PC-3 (cell line): Measurements from ENCODE around the gene FYN. TPM values are rescaled to one million over a fixed set of nuclear protein-coding genes. Genes with fewer than 3 reads are reported as not detected.
A peak's percentile ranks its signal among the peaks of the same experiment; 100 is the strongest.

Source experiments
- ATAC-seq: fragments of 200-7000 bp; cut with Tn5 transposase; 2 replicates; pipeline ENCODE4 v1.9.1; 2020; ENCODE audit warnings: mild to moderate bottlenecking, moderate library complexity
- BruUV-seq: library from RNA; stranded (reverse); fragments of 400-500 nt; replicated peaks from 2 replicates; lab custom pipeline; 2021; lab: Mats Ljungman, UMichigan
- CTCF ChIA-PET: fragments of 300-600 bp; sonication (Branson Sonifier 250); formaldehyde crosslinking; loops from one replicate; lab custom pipeline; 2022; ENCODE audit warnings: antibody characterized with exemption; lab: Charles Lee
- POLR2A ChIA-PET: fragments of 300-600 bp; sonication (Branson Sonifier 250); formaldehyde crosslinking; loops from one replicate; lab custom pipeline; 2022; ENCODE audit warnings: antibody characterized with exemption; ENCODE audit not compliant: unreplicated experiment; lab: Charles Lee
- DNase-seq: peaks from one replicate; pipeline ENCODE4 v3.0.0-alpha.2; 2015
- H2AFZ ChIP-seq: fragments of 300-600 bp; sonication (generic); 2 replicates; pipeline ENCODE4 v1.6.0; 2016; ENCODE audit warnings: antibody characterized with exemption, low read length
- H3F3A ChIP-seq: fragments of 300-600 bp; sonication (generic); one replicate; pipeline ENCODE4 v1.6.0; 2017; ENCODE audit warnings: antibody characterized with exemption, low read length, control low read depth, mild to moderate bottlenecking; ENCODE audit not compliant: unreplicated experiment
- H3K27ac ChIP-seq: fragments of 300-600 bp; sonication (generic); 2 replicates; pipeline ENCODE4 v1.5.1; 2016; ENCODE audit warnings: mild to moderate bottlenecking, low read length
- H3K27me3 ChIP-seq: fragments of 300-600 bp; sonication (generic); 2 replicates; pipeline ENCODE4 v1.6.1; 2016; ENCODE audit warnings: low read length, mixed read lengths
- H3K36me3 ChIP-seq: fragments of 300-600 bp; sonication (generic); 2 replicates; pipeline ENCODE4 v1.6.1; 2016; ENCODE audit warnings: low read depth, mixed run types, low read length, mixed read lengths
- H3K4me1 ChIP-seq: fragments of 300-600 bp; sonication (generic); 2 replicates; pipeline ENCODE4 v1.5.1; 2016; ENCODE audit warnings: low read length; ENCODE audit not compliant: insufficient read depth
- H3K4me2 ChIP-seq: fragments of 300-600 bp; sonication (generic); 2 replicates; pipeline ENCODE4 v1.6.0; 2016; ENCODE audit warnings: low read length
- H3K4me3 ChIP-seq: fragments of 300-600 bp; sonication (generic); 2 replicates; pipeline ENCODE4 v1.5.1; 2016; ENCODE audit warnings: mild to moderate bottlenecking, low read length, mixed read lengths
- H3K79me2 ChIP-seq: fragments of 300-600 bp; sonication (generic); 2 replicates; pipeline ENCODE4 v1.6.1; 2017; ENCODE audit warnings: low read length, mixed read lengths
- H3K9ac ChIP-seq: fragments of 300-600 bp; sonication (generic); 2 replicates; pipeline ENCODE4 v1.6.0; 2016; ENCODE audit warnings: mild to moderate bottlenecking, low read length
- H3K9me2 ChIP-seq: fragments of 300-600 bp; sonication (generic); replicated peaks from 2 replicates; pipeline ENCODE4 v1.6.1; 2016; ENCODE audit warnings: mixed run types, low read length, mixed read lengths
- H3K9me3 ChIP-seq: fragments of 300-600 bp; sonication (generic); 2 replicates; pipeline ENCODE4 v1.6.1; 2016; ENCODE audit warnings: low read length, mixed read lengths
- H4K20me1 ChIP-seq: fragments of 300-600 bp; sonication (generic); 2 replicates; pipeline ENCODE4 v1.6.1; 2016; ENCODE audit warnings: low read length, mixed read lengths
- EZH2 ChIP-seq: fragments of 300-600 bp; sonication (generic); IDR thresholded peaks from one replicate; pipeline ENCODE4 v1.6.1; 2017; ENCODE audit warnings: antibody characterized with exemption, mild to moderate bottlenecking, low read length; ENCODE audit not compliant: unreplicated experiment
- EZH2phosphoT487 ChIP-seq: fragments of 300-600 bp; sonication (generic); IDR thresholded peaks from 2 replicates; pipeline ENCODE4 v1.6.1; 2018; ENCODE audit warnings: mild to moderate bottlenecking, antibody characterized with exemption, low read length, borderline replicate concordance
- intact Hi-C: fragments of 100-400 bp; cut with micrococcal nuclease; formaldehyde crosslinking; loops from 2 replicates; pipeline ENCODE4 v1.9.0; 2023
- total RNA-seq: library from RNA; depleted of rRNA; stranded (reverse); fragments of >200 nt; gene quantifications from 2 replicates; pipeline ENCODE4 v1.2.3, GENCODE V29; 2014
- TF ChIP-seq, protein P1 (sequence below): fragments of 300-600 bp; sonication (generic); conservative IDR thresholded peaks from 2 replicates; pipeline ENCODE4 v1.5.1; 2017; ENCODE audit warnings: antibody characterized with exemption, low read depth, mild to moderate bottlenecking, low read length

Gene FYN
- total RNA-seq, 1 experiment from 2014 or later, result 27.6 TPM

DNA sequence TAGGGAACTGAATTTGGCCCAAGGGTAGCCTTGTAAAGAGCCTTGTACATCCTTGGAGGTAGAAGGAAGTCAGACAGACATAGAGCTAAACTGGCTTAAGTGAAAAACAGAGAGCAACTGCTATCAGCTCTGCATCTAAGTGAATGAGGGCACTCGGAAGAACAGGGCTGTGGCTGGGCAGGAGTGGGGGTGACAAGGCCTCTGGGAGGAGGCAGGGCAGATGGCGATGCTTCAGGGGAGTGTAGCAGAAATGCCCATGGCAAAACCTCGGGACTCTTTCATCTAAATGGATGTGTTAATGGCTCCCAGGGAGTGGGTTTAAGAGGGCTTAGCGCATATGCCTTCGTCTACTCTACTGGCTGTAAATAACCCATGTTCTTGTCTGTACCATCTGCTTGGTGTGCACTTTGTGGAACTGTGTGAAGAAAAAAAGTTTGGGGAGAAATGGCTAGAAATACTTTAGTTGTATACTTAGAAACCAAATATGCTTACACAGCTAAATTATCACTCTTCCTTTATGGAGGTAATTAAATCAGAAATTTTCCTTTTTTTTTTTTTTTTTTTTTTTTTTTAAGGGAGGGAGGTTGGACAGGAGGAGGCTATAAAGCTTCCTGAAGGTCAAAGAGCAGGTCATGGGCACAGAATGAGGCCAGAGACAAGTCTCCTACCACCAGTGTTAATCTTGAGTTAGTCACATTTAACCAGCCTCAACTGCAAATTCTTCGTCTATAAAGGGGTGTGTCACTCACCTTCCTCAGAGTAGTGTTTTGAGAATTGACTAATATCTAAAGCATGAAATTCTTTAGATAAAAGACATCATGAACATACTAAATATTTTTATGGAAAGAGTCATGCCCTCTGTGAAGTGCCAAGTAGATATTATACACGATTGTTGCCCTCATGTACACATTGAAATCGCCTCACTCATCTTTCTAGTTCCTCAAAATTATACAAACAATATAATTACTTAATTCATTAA, 60.9 kb downstream of the FYN start:
- Histone ChIP-seq H3K27ac (peak overlapping the region; percentile 91), H3K9me2 (no peaks in the 10 kb centered on the region), H2AFZ (no peak overlapping the region), H3F3A (no peaks in the 10 kb centered on the region), H3K4me1 (peaks cover 40% of the 10 kb centered on the region), H3K79me2 (no peaks in the 10 kb centered on the region), H3K36me3 (no peaks in the 10 kb centered on the region), H3K9me3 (no peaks in the 10 kb centered on the region), H3K4me2 (peak overlapping the region; percentile 74), H3K4me3 (peak overlapping the region; percentile 37; the same call in 1 of the 2 replicates), H3K27me3 (no peaks in the 10 kb centered on the region), H3K9ac (0 out of 2 replicates have a peak overlapping the region, but pooled peaks have one; percentile 30), H4K20me1 (no peaks in the 10 kb centered on the region)
- no peak for TF ChIP-seq EZH2phosphoT487
- TF ChIP-seq, protein P1, sequence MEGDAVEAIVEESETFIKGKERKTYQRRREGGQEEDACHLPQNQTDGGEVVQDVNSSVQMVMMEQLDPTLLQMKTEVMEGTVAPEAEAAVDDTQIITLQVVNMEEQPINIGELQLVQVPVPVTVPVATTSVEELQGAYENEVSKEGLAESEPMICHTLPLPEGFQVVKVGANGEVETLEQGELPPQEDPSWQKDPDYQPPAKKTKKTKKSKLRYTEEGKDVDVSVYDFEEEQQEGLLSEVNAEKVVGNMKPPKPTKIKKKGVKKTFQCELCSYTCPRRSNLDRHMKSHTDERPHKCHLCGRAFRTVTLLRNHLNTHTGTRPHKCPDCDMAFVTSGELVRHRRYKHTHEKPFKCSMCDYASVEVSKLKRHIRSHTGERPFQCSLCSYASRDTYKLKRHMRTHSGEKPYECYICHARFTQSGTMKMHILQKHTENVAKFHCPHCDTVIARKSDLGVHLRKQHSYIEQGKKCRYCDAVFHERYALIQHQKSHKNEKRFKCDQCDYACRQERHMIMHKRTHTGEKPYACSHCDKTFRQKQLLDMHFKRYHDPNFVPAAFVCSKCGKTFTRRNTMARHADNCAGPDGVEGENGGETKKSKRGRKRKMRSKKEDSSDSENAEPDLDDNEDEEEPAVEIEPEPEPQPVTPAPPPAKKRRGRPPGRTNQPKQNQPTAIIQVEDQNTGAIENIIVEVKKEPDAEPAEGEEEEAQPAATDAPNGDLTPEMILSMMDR, result no peak
- no peak for TF ChIP-seq EZH2
- BruUV-seq, result no TSS peak
- peak; percentile 77 for DNase-seq
- POLR2A ChIA-PET, result no interaction called here
- intact Hi-C loops, result loop anchor here (1.0 to 5.0 kb wide), 3 partner anchors 60 to 185 kb away; partner anchors contain the start of gene FYN
- CTCF ChIA-PET, result no interaction called here
- peak; percentile 77 for ATAC-seq

DNA sequence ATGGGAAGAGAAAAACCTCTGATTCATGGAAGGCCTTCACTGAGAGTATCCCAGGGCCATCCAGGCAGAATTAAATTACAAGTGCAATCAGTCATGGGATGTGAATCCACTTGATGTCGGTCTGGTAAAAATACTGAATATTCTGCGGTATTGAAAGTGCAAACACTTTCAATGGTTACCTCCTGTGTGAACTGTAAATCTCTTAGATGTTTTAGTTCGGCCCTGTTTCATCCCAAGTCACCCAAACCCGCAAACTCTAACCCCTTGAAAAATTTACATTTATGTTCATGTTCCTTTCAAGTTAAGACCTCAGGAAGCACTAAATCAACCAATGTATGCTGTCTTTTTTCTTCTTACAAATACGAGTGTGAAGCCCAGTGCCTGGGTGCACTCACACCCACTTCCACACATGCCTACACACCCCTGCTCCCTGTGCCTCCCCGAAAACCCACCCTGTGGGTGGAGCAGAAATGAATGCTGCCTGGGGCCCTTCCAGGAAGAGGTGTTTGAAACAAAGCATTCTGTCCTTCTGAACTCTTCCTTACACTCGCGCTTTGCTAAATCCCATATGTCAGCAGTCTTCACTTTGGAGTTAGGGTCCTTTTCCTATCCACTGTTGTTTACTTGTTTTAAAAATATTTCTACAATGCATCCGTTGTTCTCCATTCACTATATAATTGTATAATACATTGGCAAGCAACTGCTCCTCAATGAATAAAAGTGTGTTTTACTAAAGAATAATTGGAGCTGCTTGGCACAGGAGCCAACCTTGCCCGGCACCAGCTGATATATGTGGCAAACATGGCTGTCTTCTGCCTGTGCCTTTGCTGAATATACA, 62.7 kb downstream of the FYN start:
- no peak overlapping the region for H3K4me2 ChIP-seq
- no peaks in the 10 kb centered on the region for H3K36me3 ChIP-seq
- H3F3A ChIP-seq, result no peaks in the 10 kb centered on the region
- intact Hi-C loops, result loop anchor here (5.0 kb wide), 2 partner anchors 62 to 187 kb away; partner anchors contain the start of gene FYN
- H3K4me1 ChIP-seq, result peaks cover 58% of the 10 kb centered on the region
- ChIA-PET CTCF (no interaction called here), POLR2A (interaction anchor here (0.6 kb wide), 1 partner anchor 64 kb away, joined by 3 read pairs; no protein-coding TSS in a partner anchor)
- no TSS peak for BruUV-seq
- no peaks in the 10 kb centered on the region for H3K9me3 ChIP-seq
- DNase-seq (no peak), ATAC-seq (no peak)
- no peak overlapping the region for H3K9ac ChIP-seq
- no peaks in the 10 kb centered on the region for H3K9me2 ChIP-seq
- no peak overlapping the region for H3K4me3 ChIP-seq
- H4K20me1 ChIP-seq, result no peaks in the 10 kb centered on the region
- TF ChIP-seq EZH2phosphoT487 (no peak), EZH2 (no peak)
- TF ChIP-seq, protein P1, result no peak
- no peaks in the 10 kb centered on the region for H3K27me3 ChIP-seq
- H3K79me2 ChIP-seq, result no peaks in the 10 kb centered on the region
- H3K27ac ChIP-seq, result no peak overlapping the region
- H2AFZ ChIP-seq, result no peak overlapping the region
